KMS-11 (cell line): Measurements from ENCODE around the gene ERGIC2.

Experiments used
- H2AFZ ChIP-seq: fragments of 200-600 bp; sonication (generic); 2 replicates; pipeline ENCODE4 v1.6.1; 2016; ENCODE audit warnings: antibody characterized with exemption, mixed run types, low read depth
- H3K27ac ChIP-seq: fragments of 200-600 bp; sonication (generic); 2 replicates; pipeline ENCODE4 v1.6.1; 2016; ENCODE audit warnings: mild to moderate bottlenecking, mixed run types
- H3K27me3 ChIP-seq: fragments of 200-600 bp; sonication (generic); 2 replicates; pipeline ENCODE4 v1.6.1; 2017; ENCODE audit warnings: mild to moderate bottlenecking, low read depth, mixed run types, moderate library complexity; ENCODE audit not compliant: insufficient read depth
- H3K36me3 ChIP-seq: fragments of 200-600 bp; sonication (generic); 2 replicates; pipeline ENCODE4 v1.6.1; 2017; ENCODE audit warnings: mild to moderate bottlenecking, mixed run types; ENCODE audit not compliant: insufficient read depth
- H3K4me1 ChIP-seq: fragments of 200-600 bp; sonication (generic); 2 replicates; pipeline ENCODE4 v1.6.1; 2016; ENCODE audit warnings: mild to moderate bottlenecking, low read depth, mixed run types; ENCODE audit not compliant: poor library complexity, severe bottlenecking
- H3K4me2 ChIP-seq: fragments of 200-600 bp; sonication (generic); 2 replicates; pipeline ENCODE4 v1.7.0; 2016; ENCODE audit warnings: mild to moderate bottlenecking, mixed run types
- H3K4me3 ChIP-seq: fragments of 200-600 bp; sonication (generic); IDR thresholded peaks from 2 replicates; pipeline ENCODE4 v1.6.1; 2017; ENCODE audit warnings: low read depth, low read length, mixed read lengths; ENCODE audit not compliant: insufficient read depth
- H3K79me2 ChIP-seq: fragments of 200-600 bp; sonication (generic); 2 replicates; pipeline ENCODE4 v1.6.1; 2016; ENCODE audit warnings: low read depth, mixed run types; ENCODE audit not compliant: insufficient read depth
- H3K9ac ChIP-seq: fragments of 200-600 bp; sonication (generic); 2 replicates; pipeline ENCODE4 v1.6.1; 2016; ENCODE audit warnings: mild to moderate bottlenecking, mixed run types
- H4K20me1 ChIP-seq: fragments of 200-600 bp; sonication (generic); 2 replicates; pipeline ENCODE4 v1.6.1; 2016; ENCODE audit warnings: mild to moderate bottlenecking, mixed run types; ENCODE audit not compliant: insufficient read depth
- TF ChIP-seq, protein P1 (sequence below): fragments of 200-600 bp; sonication (generic); conservative IDR thresholded peaks from 2 replicates; pipeline ENCODE4 v1.6.1; 2017; ENCODE audit warnings: low read depth, mild to moderate bottlenecking, antibody characterized with exemption, low read length, moderate library complexity, mixed read lengths

Gene ERGIC2

DNA sequence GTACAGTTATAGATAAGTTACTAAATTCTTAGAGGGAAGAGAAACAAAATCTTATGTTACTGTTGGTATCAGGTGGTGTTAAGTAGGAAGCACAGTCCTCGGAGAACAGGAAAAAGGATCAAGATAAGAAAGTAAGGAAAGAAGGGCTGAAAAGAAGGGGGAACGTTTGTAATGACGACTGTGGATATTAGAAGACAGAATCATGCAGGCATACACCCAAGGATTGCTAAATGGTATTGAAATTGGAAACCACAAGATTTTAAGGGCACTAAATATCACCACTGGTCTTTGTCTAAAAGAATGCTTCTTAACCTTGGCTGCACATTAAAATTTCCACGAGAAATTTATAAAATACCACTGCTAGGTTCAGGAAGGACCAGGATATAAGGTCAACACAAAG, 34.1 kb upstream of the ERGIC2 start:
- H3K27me3 ChIP-seq: no peaks in the 10 kb centered on the region
- no peak overlapping the region for H3K27ac ChIP-seq
- no peaks in the 10 kb centered on the region for H3K36me3 ChIP-seq
- H3K79me2 ChIP-seq: no peaks in the 10 kb centered on the region
- no peak overlapping the region for H3K4me3 ChIP-seq
- no peak overlapping the region for H2AFZ ChIP-seq
- no peaks in the 10 kb centered on the region for H3K4me1 ChIP-seq
- H4K20me1 ChIP-seq: no peaks in the 10 kb centered on the region
- TF ChIP-seq, protein P1, sequence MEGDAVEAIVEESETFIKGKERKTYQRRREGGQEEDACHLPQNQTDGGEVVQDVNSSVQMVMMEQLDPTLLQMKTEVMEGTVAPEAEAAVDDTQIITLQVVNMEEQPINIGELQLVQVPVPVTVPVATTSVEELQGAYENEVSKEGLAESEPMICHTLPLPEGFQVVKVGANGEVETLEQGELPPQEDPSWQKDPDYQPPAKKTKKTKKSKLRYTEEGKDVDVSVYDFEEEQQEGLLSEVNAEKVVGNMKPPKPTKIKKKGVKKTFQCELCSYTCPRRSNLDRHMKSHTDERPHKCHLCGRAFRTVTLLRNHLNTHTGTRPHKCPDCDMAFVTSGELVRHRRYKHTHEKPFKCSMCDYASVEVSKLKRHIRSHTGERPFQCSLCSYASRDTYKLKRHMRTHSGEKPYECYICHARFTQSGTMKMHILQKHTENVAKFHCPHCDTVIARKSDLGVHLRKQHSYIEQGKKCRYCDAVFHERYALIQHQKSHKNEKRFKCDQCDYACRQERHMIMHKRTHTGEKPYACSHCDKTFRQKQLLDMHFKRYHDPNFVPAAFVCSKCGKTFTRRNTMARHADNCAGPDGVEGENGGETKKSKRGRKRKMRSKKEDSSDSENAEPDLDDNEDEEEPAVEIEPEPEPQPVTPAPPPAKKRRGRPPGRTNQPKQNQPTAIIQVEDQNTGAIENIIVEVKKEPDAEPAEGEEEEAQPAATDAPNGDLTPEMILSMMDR: no peak
- no peak overlapping the region for H3K9ac ChIP-seq
- H3K4me2 ChIP-seq: no peak overlapping the region

DNA sequence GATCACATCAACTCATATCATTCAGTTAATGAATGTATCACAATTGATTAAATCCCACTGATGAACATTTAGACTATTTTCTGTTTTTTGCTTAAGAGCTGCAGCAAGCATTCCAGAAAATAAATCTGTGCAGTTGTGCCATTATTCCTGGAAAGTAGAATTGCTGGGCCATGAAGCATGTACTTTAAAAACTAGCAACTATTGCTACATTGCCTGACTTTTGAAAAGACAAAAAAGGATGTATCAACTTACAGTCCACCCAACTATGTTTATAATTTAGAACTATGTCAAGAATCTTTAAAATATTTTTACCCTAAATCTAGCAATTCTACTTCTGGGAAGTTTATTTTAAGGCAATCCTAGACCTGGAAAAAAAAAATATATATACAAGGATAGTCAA, 33.4 kb upstream of the ERGIC2 start:
- Histone ChIP-seq H3K27ac (no peak overlapping the region), H3K4me2 (no peak overlapping the region), H3K4me1 (no peaks in the 10 kb centered on the region), H3K36me3 (no peaks in the 10 kb centered on the region), H3K4me3 (no peak overlapping the region), H4K20me1 (no peaks in the 10 kb centered on the region), H3K79me2 (no peaks in the 10 kb centered on the region), H3K9ac (no peak overlapping the region), H3K27me3 (no peaks in the 10 kb centered on the region), H2AFZ (no peak overlapping the region)
- TF ChIP-seq, protein P1: no peak

- Histone ChIP-seq H3K4me1 (no peaks in the 10 kb centered on the region), H4K20me1 (no peaks in the 10 kb centered on the region), H3K36me3 (no peaks in the 10 kb centered on the region), H3K4me2 (no peak overlapping the region), H3K4me3 (no peak overlapping the region), H3K9ac (no peak overlapping the region), H3K27ac (no peak overlapping the region), H3K27me3 (no peaks in the 10 kb centered on the region), H2AFZ (no peak overlapping the region), H3K79me2 (no peaks in the 10 kb centered on the region)
- TF ChIP-seq, protein P1: no peak
These were observed 24.6 kb upstream of the ERGIC2 start for GRCh38 chr12:29405561-29405960.

DNA sequence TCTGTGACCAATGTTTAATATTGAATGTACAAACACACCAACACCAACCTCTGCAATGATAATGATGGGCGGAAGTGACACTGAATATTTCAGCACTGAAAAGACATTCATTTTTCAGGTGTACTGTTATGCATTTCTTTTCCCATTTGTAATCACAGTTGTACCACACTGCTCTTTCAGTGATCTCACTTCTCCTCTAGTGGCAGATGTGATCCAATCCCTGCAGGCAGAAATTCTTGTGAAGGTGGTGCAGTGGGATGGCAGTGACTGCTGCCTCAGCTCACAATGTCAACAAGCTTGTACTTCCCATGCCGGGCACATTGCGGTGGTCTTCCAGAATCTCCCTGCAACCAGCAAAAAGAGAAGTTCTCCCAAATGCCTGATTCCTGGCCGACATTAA, 23.0 kb upstream of the ERGIC2 start:
- Histone ChIP-seq H2AFZ (no peak overlapping the region), H3K36me3 (no peaks in the 10 kb centered on the region), H3K79me2 (no peaks in the 10 kb centered on the region), H3K4me1 (no peaks in the 10 kb centered on the region), H3K27ac (no peak overlapping the region), H4K20me1 (no peaks in the 10 kb centered on the region), H3K27me3 (no peaks in the 10 kb centered on the region), H3K4me3 (no peak overlapping the region), H3K4me2 (no peak overlapping the region), H3K9ac (no peak overlapping the region)
- TF ChIP-seq, protein P1: no peak

DNA sequence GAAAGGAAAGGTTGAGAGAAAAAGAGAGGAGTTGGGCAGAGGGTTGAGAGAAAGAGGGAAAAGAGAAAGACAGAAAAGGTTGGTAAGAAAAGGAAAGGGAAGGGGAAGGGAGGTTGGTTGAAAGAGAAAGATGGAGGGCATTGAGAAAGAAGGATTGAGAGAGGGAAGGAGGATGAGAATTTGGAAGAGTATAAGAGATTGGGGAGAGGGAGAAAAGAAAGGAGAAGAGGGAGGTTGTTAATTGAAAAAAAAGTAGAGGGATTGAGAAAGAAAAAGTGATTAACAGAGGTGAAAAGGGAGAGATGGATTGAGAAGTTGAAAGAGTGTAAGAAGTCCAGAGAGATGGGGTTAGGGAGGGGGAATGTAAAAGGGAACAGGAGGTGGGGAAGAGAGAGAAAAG, 21.5 kb upstream of the ERGIC2 start:
- Histone ChIP-seq H3K36me3 (no peaks in the 10 kb centered on the region), H3K4me1 (no peaks in the 10 kb centered on the region), H3K27ac (no peak overlapping the region), H3K79me2 (no peaks in the 10 kb centered on the region), H3K9ac (no peak overlapping the region), H4K20me1 (no peaks in the 10 kb centered on the region), H2AFZ (no peak overlapping the region), H3K4me3 (no peak overlapping the region), H3K4me2 (no peak overlapping the region), H3K27me3 (no peaks in the 10 kb centered on the region)
- TF ChIP-seq, protein P1: no peak
